ENCODE data around the gene EFCC1. TPM values are rescaled to one million over a fixed set of nuclear protein-coding genes. Genes with fewer than 3 reads are reported as not detected.

EFCC1 gene
- total RNA-seq, 4 donors from 2014 or later = 0.75 to 2.2 (median 1.7) TPM

DNA sequence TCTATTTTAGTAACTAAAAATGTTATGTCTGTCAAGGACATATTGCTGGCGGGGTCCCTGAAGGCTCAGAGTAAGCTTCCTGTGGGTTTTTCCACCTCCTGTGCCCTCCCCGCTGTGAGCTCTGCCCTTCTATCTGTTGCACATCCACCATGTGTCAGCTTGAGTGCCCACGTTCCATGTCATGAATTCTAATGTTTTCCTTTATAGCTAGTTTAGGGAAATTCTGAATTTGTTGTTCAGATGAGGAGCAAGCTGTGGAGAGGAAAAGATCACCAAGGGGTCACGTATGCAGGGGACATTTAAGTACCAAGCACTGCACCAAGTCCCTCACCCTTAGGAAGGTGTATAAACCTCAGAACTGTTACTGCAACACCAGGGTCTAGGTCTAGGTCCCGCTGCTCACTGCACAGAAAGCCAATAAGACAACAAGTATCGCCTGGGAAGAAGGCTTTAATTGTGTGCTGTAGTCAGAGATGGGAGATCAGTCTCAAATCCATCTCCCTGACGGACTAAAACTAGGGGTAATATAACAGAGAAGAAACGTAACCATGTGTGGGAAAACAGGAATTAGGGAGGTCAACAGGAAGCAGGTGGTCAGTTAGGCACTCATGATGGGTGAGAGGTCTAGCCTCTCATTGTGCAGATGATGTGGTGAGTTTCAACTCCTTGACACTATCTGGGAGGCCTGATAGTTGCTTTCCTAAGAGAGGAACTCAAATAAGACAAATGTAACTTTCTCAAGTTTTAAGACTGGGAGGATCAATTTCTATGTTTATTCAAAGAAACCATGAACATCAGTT, 69.2 kb downstream of the EFCC1 start:
- H3K27me3 ChIP-seq = no peaks in the 10 kb centered on the region
- TF ChIP-seq POLR2A (IDR thresholded peaks at IDR 0.05) (no peak), EP300 (IDR thresholded peaks at IDR 0.05; ENCODE audit: low read depth) (no peak), POLR2AphosphoS5 (IDR thresholded peaks at IDR 0.05) (no peak)
- TF ChIP-seq, protein P1, sequence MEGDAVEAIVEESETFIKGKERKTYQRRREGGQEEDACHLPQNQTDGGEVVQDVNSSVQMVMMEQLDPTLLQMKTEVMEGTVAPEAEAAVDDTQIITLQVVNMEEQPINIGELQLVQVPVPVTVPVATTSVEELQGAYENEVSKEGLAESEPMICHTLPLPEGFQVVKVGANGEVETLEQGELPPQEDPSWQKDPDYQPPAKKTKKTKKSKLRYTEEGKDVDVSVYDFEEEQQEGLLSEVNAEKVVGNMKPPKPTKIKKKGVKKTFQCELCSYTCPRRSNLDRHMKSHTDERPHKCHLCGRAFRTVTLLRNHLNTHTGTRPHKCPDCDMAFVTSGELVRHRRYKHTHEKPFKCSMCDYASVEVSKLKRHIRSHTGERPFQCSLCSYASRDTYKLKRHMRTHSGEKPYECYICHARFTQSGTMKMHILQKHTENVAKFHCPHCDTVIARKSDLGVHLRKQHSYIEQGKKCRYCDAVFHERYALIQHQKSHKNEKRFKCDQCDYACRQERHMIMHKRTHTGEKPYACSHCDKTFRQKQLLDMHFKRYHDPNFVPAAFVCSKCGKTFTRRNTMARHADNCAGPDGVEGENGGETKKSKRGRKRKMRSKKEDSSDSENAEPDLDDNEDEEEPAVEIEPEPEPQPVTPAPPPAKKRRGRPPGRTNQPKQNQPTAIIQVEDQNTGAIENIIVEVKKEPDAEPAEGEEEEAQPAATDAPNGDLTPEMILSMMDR (IDR thresholded peaks at IDR 0.05) = no peak
- H3K4me1 ChIP-seq = peaks cover 0 to 25% (median 17%) of the 10 kb centered on the region in 4 donors
- no peak overlapping the region for H3K4me3 ChIP-seq
- no peaks in the 10 kb centered on the region for H3K9me3 ChIP-seq
- WGBS, 2 donors (ENCODE audit: low coverage in 1 of 2) = 71 to 83% methylated on average over 4 to 8 of the region's 8 CpGs
- in situ Hi-C loops (cut with MboI; ENCODE audit: low pct_ligation_motif_present in 1 of 4, low pct_unique_long_range_greater_than_20kb in 1 of 4, low sequenced_read_pairs in 3 of 4) (no loop called here), intact Hi-C loops (cut with DNase I; ENCODE audit: low total_unique reads) (no loop called here)
- DNase-seq = no peak
- no peak overlapping the region for H3K27ac ChIP-seq
- no peaks in the 10 kb centered on the region for H3K36me3 ChIP-seq

GRCh38 chr3:129077222-129077621, 76.1 kb downstream of the EFCC1 start:
- 56 to 65% methylated on average over 6 to 7 of the region's 7 CpGs for WGBS, 2 donors (ENCODE audit: low coverage in 1 of 2)
- in situ Hi-C loops (cut with MboI; ENCODE audit: low pct_ligation_motif_present in 1 of 4, low pct_unique_long_range_greater_than_20kb in 1 of 4, low sequenced_read_pairs in 3 of 4) = no loop called here
- H3K4me3 ChIP-seq = no peak overlapping the region
- no peaks in the 10 kb centered on the region for H3K36me3 ChIP-seq
- no peak for DNase-seq
- no peaks in the 10 kb centered on the region for H3K9me3 ChIP-seq
- H3K27ac ChIP-seq = no peak overlapping the region
- TF ChIP-seq, protein P1 (IDR thresholded peaks at IDR 0.05) = no peak
- TF ChIP-seq EP300 (IDR thresholded peaks at IDR 0.05; ENCODE audit: low read depth) (no peak), POLR2A (IDR thresholded peaks at IDR 0.05) (no peak), POLR2AphosphoS5 (IDR thresholded peaks at IDR 0.05) (no peak)
- H3K27me3 ChIP-seq = no peaks in the 10 kb centered on the region
- intact Hi-C loops (cut with DNase I; ENCODE audit: low total_unique reads) = no loop called here
- H3K4me1 ChIP-seq = no peaks in the 10 kb centered on the region

DNA sequence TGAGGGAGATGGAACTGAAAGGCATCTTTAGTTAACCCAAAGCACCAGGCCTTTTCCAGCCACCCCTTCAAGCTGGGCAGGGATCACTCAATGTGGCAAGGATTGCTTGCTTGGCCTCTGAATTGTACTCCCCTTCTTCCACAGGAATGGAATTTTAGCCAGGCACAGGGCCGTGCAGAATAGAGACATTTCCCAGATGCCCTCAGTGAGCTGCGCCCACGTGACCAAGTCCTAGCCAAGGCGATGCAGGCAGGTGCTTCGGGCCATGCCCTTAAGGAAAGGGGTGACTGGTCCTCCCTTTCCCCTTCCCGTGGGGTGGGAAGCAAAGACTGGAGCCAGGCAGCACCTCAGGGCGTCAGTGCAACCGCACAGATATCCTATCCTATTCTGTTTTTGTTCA, 77.4 kb downstream of the EFCC1 start:
- no peaks in the 10 kb centered on the region for H3K36me3 ChIP-seq
- in situ Hi-C loops (cut with MboI; ENCODE audit: low pct_ligation_motif_present in 1 of 4, low pct_unique_long_range_greater_than_20kb in 1 of 4, low sequenced_read_pairs in 3 of 4) (no loop called here), intact Hi-C loops (cut with DNase I; ENCODE audit: low total_unique reads) (no loop called here)
- DNase-seq = no peak
- H3K9me3 ChIP-seq = no peaks in the 10 kb centered on the region
- H3K27ac ChIP-seq = no peak overlapping the region
- WGBS, 2 donors (ENCODE audit: low coverage in 1 of 2) = 85% methylated on average over 8 of the region's 8 CpGs; no CpG with 5 or more reads in 1 of the 2 donors
- H3K4me1 ChIP-seq = no peaks in the 10 kb centered on the region
- H3K27me3 ChIP-seq = no peaks in the 10 kb centered on the region
- TF ChIP-seq, protein P1 (IDR thresholded peaks at IDR 0.05) = no peak
- TF ChIP-seq EP300 (IDR thresholded peaks at IDR 0.05; ENCODE audit: low read depth) (no peak), POLR2AphosphoS5 (IDR thresholded peaks at IDR 0.05) (no peak), POLR2A (IDR thresholded peaks at IDR 0.05) (no peak)
- no peak overlapping the region for H3K4me3 ChIP-seq

DNA sequence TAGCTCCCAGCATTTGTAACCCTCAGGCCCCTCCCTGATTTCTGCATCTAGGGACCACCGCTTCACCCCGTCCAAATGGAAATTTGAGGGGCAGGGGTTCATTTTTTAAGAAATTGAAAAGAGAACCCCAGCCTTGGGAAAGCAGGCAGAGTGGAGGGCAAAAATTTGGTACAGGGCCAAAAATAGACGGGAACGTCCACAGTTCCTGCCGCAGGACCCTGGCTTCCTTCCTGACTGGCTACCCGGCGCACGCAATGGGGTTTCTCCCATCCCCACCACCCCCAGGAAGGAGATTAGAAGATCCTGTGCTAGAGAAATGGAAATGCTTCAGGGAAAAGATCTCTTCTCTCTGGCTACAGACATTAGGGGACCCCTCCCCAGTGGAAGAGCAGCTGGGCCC, 80.4 kb downstream of the EFCC1 start:
- no peak overlapping the region for H3K27ac ChIP-seq
- no peaks in the 10 kb centered on the region for H3K4me1 ChIP-seq
- no peak for DNase-seq
- no peaks in the 10 kb centered on the region for H3K9me3 ChIP-seq
- in situ Hi-C loops (cut with MboI; ENCODE audit: low pct_ligation_motif_present in 1 of 4, low pct_unique_long_range_greater_than_20kb in 1 of 4, low sequenced_read_pairs in 3 of 4) = no loop called here
- 77 to 100% methylated on average over 1 to 8 of the region's 8 CpGs for WGBS, 2 donors (ENCODE audit: low coverage in 1 of 2)
- no peak overlapping the region for H3K4me3 ChIP-seq
- no peaks in the 10 kb centered on the region for H3K27me3 ChIP-seq
- H3K36me3 ChIP-seq = no peaks in the 10 kb centered on the region
- TF ChIP-seq, protein P1 (IDR thresholded peaks at IDR 0.05) = no peak
- no peak for TF ChIP-seq POLR2A (IDR thresholded peaks at IDR 0.05)
- TF ChIP-seq POLR2AphosphoS5 (IDR thresholded peaks at IDR 0.05) = no peak
- TF ChIP-seq EP300 (IDR thresholded peaks at IDR 0.05; ENCODE audit: low read depth) = no peak
- intact Hi-C loops (cut with DNase I; ENCODE audit: low total_unique reads) = no loop called here

Data from transverse colon (tissue), 4 donors.